Panc1 (cell line): ENCODE measurements around the gene RBFOX1. TPM values are rescaled to one million over a fixed set of nuclear protein-coding genes. Genes with fewer than 3 reads are reported as not detected.

Experiments used
- ATAC-seq: fragments of 200-7000 bp; cut with Tn5 transposase; 2 replicates; pipeline ENCODE4 v1.9.1; 2020; ENCODE audit warnings: mild to moderate bottlenecking, moderate library complexity
- BruUV-seq: library from RNA; stranded (reverse); fragments of 400-500 nt; replicated peaks from 2 replicates; lab custom pipeline; 2021; lab: Mats Ljungman, UMichigan
- CTCF ChIA-PET: fragments of 300-600 bp; sonication (Branson Sonifier 250); formaldehyde crosslinking; loops from one replicate; lab custom pipeline; 2022; ENCODE audit warnings: antibody characterized with exemption; lab: Charles Lee
- POLR2A ChIA-PET: fragments of 300-600 bp; sonication (Branson Sonifier 250); formaldehyde crosslinking; loops from one replicate; lab custom pipeline; 2022; ENCODE audit warnings: antibody characterized with exemption; lab: Charles Lee
- DNase-seq: peaks from one replicate; pipeline ENCODE4 v3.0.0-alpha.2; 2010; ENCODE audit warnings: low read depth, low spot score
- H3K27ac ChIP-seq: 2 replicates; pipeline ENCODE4 v1.5.1; 2011; ENCODE audit warnings: mild to moderate bottlenecking, low read length, inconsistent platforms
- H3K27me3 ChIP-seq: fragments of 200-500 bp; sonication (Bioruptor generic); 2 replicates; pipeline ENCODE4 v1.6.0; 2014; ENCODE audit warnings: low read length, inconsistent platforms; ENCODE audit not compliant: control insufficient read depth, insufficient read depth
- H3K36me3 ChIP-seq: fragments of 200-500 bp; sonication (Bioruptor generic); 2 replicates; pipeline ENCODE4 v1.5.1; 2014; ENCODE audit warnings: inconsistent platforms, mild to moderate bottlenecking, low read length, moderate library complexity; ENCODE audit not compliant: control insufficient read depth, insufficient read depth
- H3K4me1 ChIP-seq: 2 replicates; pipeline ENCODE4 v1.5.1; 2011; ENCODE audit warnings: inconsistent platforms, mild to moderate bottlenecking, low read length, moderate library complexity; ENCODE audit not compliant: control insufficient read depth, insufficient read depth
- H3K4me3 ChIP-seq, 2 experiments: 2 replicates each; pipeline ENCODE4 v1.5.1; 2011 to 2012; ENCODE audit warnings: low read depth in 2 of 2, low read length in 2 of 2, mild to moderate bottlenecking in 2 of 2, inconsistent platforms in 1 of 2, moderate library complexity in 1 of 2
- H3K9me3 ChIP-seq: fragments of 200-500 bp; sonication (Bioruptor generic); 2 replicates; pipeline ENCODE4 v1.5.1; 2014; ENCODE audit warnings: low read depth, mild to moderate bottlenecking, inconsistent platforms, low read length, moderate library complexity; ENCODE audit not compliant: control insufficient read depth, insufficient read depth
- POLR2AphosphoS5 ChIP-seq: IDR thresholded peaks from 2 replicates; pipeline ENCODE4 v1.6.1; 2012; ENCODE audit warnings: mild to moderate bottlenecking, low read depth, low read length, moderate library complexity
- SIN3A ChIP-seq: IDR thresholded peaks from 2 replicates; pipeline ENCODE4 v1.6.1; 2012; ENCODE audit warnings: low read depth, mild to moderate bottlenecking, low read length, moderate library complexity, borderline replicate concordance; ENCODE audit not compliant: insufficient read depth
- TCF7L2 ChIP-seq: IDR thresholded peaks from 2 replicates; pipeline ENCODE4 v1.6.1; 2011; ENCODE audit warnings: mild to moderate bottlenecking, low read depth, low read length, inconsistent platforms
- in situ Hi-C: cut with HindIII; loops from 2 replicates; pipeline ENCODE4 v1.10.0; 2016; ENCODE audit warnings: low sequenced_read_pairs, low pct_unique_long_range_greater_than_20kb
- intact Hi-C: fragments of 100-400 bp; cut with micrococcal nuclease; formaldehyde crosslinking; loops from one replicate; pipeline ENCODE4 v1.10.0; 2022; ENCODE audit not compliant: unreplicated experiment
- total RNA-seq: library from RNA; stranded (reverse); gene quantifications from one replicate; pipeline ENCODE4 v1.2.1, GENCODE V29; 2021; ENCODE audit not compliant: unreplicated experiment
- TF ChIP-seq, protein P1 (sequence below), 2 experiments: IDR thresholded peaks; 2 replicates each; pipeline ENCODE4 v1.6.1; 2011 to 2012; ENCODE audit warnings: low read depth in 2 of 2, control low read depth in 1 of 2, low read length in 1 of 2, mild to moderate bottlenecking in 1 of 2, moderate library complexity in 1 of 2; ENCODE audit not compliant: insufficient read depth in 1 of 2
- TF ChIP-seq, protein P2 (sequence below): fragments of 450-650 bp; IDR thresholded peaks from 2 replicates; pipeline ENCODE4 v1.5.1; 2017; ENCODE audit warnings: mild to moderate bottlenecking

Gene RBFOX1
- total RNA-seq, 1 experiment from 2014 or later = not detected

DNA sequence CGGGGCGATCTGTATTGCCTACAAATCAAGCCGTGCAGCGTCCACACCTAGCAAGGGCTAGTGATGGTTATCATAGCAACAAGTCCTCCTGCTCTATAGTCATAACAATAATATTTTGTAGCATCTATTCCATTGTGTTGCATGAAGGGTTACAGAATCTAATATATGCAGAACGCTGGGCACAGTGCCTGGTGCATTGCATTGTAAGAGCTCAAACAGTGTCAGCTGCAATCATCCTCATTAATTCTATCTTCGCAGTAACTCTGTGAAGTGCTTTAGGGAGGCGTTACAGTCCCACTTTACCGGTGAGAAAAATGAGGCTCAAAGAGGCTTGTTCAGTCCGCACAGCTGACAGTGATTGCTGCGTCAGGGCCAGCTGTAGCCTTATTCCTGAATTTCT lies 149.4 kb downstream of the RBFOX1 start:
- POLR2A ChIA-PET = no interaction called here
- Histone ChIP-seq H3K27me3 (no peaks in the 10 kb centered on the region), H3K9me3 (no peaks in the 10 kb centered on the region), H3K4me3 (no peak overlapping the region), H3K4me1 (no peaks in the 10 kb centered on the region), H3K36me3 (no peaks in the 10 kb centered on the region), H3K27ac (no peak overlapping the region)
- CTCF ChIA-PET = no interaction called here
- no TSS peak for BruUV-seq
- in situ Hi-C loops (no loop called here), intact Hi-C loops (no loop called here)
- DNase-seq = no peak
- TF ChIP-seq, protein P1, sequence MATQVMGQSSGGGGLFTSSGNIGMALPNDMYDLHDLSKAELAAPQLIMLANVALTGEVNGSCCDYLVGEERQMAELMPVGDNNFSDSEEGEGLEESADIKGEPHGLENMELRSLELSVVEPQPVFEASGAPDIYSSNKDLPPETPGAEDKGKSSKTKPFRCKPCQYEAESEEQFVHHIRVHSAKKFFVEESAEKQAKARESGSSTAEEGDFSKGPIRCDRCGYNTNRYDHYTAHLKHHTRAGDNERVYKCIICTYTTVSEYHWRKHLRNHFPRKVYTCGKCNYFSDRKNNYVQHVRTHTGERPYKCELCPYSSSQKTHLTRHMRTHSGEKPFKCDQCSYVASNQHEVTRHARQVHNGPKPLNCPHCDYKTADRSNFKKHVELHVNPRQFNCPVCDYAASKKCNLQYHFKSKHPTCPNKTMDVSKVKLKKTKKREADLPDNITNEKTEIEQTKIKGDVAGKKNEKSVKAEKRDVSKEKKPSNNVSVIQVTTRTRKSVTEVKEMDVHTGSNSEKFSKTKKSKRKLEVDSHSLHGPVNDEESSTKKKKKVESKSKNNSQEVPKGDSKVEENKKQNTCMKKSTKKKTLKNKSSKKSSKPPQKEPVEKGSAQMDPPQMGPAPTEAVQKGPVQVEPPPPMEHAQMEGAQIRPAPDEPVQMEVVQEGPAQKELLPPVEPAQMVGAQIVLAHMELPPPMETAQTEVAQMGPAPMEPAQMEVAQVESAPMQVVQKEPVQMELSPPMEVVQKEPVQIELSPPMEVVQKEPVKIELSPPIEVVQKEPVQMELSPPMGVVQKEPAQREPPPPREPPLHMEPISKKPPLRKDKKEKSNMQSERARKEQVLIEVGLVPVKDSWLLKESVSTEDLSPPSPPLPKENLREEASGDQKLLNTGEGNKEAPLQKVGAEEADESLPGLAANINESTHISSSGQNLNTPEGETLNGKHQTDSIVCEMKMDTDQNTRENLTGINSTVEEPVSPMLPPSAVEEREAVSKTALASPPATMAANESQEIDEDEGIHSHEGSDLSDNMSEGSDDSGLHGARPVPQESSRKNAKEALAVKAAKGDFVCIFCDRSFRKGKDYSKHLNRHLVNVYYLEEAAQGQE (IDR thresholded peaks at IDR 0.05; ENCODE audit: insufficient read depth in 1 of 2, low read depth in 2 of 2, low read length in 1 of 2) = no peak
- TF ChIP-seq SIN3A (no peak), POLR2AphosphoS5 (no peak), TCF7L2 (no peak)
- TF ChIP-seq, protein P2, sequence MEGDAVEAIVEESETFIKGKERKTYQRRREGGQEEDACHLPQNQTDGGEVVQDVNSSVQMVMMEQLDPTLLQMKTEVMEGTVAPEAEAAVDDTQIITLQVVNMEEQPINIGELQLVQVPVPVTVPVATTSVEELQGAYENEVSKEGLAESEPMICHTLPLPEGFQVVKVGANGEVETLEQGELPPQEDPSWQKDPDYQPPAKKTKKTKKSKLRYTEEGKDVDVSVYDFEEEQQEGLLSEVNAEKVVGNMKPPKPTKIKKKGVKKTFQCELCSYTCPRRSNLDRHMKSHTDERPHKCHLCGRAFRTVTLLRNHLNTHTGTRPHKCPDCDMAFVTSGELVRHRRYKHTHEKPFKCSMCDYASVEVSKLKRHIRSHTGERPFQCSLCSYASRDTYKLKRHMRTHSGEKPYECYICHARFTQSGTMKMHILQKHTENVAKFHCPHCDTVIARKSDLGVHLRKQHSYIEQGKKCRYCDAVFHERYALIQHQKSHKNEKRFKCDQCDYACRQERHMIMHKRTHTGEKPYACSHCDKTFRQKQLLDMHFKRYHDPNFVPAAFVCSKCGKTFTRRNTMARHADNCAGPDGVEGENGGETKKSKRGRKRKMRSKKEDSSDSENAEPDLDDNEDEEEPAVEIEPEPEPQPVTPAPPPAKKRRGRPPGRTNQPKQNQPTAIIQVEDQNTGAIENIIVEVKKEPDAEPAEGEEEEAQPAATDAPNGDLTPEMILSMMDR = no peak
- no peak for ATAC-seq

DNA sequence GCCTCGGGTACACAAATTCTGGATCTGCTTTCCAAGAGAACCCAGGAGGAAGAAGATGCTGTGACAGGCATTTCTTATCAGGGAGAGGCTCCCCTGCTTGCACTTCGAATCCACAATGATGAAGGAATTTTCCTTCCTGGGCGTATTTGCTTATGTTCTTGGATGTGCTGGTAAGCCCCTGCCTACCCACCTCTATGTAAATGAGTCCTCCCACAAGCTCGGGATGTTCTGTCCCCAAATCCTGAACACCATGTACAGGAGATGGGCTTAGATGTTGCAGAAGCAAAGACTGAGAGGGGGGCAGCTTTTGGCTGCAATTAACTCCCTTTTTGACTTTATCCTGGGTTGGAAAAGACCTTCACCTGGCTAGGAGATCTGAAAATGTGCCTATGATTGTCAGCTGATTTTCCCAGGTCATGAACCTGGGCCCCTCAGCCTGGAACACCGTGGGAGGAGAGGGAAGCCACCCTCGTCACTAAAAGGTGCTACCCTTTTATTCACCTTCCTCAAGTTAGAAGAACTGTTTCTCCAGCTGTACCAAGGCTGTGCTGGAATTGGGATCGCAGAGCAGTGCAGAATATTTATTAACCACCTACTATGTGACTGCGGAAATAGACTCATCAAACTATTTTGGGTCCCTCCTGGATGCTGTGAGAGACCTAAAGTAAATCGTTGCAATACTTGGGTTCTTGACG lies 150.1 kb downstream of the RBFOX1 start:
- no TSS peak for BruUV-seq
- Histone ChIP-seq H3K4me3 (no peak overlapping the region), H3K36me3 (no peaks in the 10 kb centered on the region), H3K27ac (no peak overlapping the region), H3K27me3 (no peaks in the 10 kb centered on the region), H3K9me3 (no peaks in the 10 kb centered on the region), H3K4me1 (no peaks in the 10 kb centered on the region)
- intact Hi-C loops = no loop called here
- in situ Hi-C loops = no loop called here
- CTCF ChIA-PET = no interaction called here
- TF ChIP-seq, protein P1 (IDR thresholded peaks at IDR 0.05; ENCODE audit: insufficient read depth in 1 of 2, low read depth in 2 of 2, low read length in 1 of 2) = no peak
- no peak for TF ChIP-seq SIN3A
- TF ChIP-seq TCF7L2 = no peak
- TF ChIP-seq, protein P2 = no peak
- no peak for TF ChIP-seq POLR2AphosphoS5
- POLR2A ChIA-PET = interaction anchor here (0.6 kb wide), 1 partner anchor 25 kb away, joined by 3 read pairs; no protein-coding TSS in a partner anchor
- ATAC-seq (no peak), DNase-seq (no peak)
